ENCODE results near the gene ADARB1.

GRCh38 chr21:45158491-45159423 lies 84.4 kb downstream of the ADARB1 start:
- no peak for TF ChIP-seq CTCF (IDR thresholded peaks at IDR 0.05; ENCODE audit: borderline replicate concordance, extremely low read depth, low read length, poor library complexity, severe bottlenecking)
- TF ChIP-seq EZH2 (IDR thresholded peaks at IDR 0.05; ENCODE audit: borderline replicate concordance, low read depth, low read length, severe bottlenecking), result no peak
